HG03520 (cell line): Measurements from ENCODE around the gene VPS51.
"Not testable (repeated sequence)": the region's sequence is repeated elsewhere in the genome, so short reads cannot be mapped to it uniquely, and the experiment has no call there.

Source experiments
- ATAC-seq: cut with Tn5 transposase; IDR thresholded peaks from one replicate; pipeline ENCODE4 v1.9.1; 2021; ENCODE audit warnings: mild to moderate bottlenecking, moderate library complexity; ENCODE audit not compliant: unreplicated experiment

The VPS51 gene

GRCh38 chr11:65132238-65132987, 36.4 kb downstream of the VPS51 start:
- ATAC-seq = no peak

- no peak for ATAC-seq
These were observed 37.1 kb downstream of the VPS51 start for GRCh38 chr11:65132988-65133700.

- no peak for ATAC-seq
These were observed 37.7 kb downstream of the VPS51 start for GRCh38 chr11:65133724-65134123.

- peak; percentile 59 for ATAC-seq
These were observed 38.4 kb downstream of the VPS51 start, which contains the start of gene SYVN1 for GRCh38 chr11:65134240-65134951. Gene SYVN1, minus strand, starts transcription at chr11:65134519. Its CDS starts 918 bp downstream, at chr11:65133601.

- ATAC-seq = peak; percentile 47
These were observed 39.1 kb downstream of the VPS51 start for GRCh38 chr11:65134952-65135632.

- ATAC-seq = no peak
These were observed 39.7 kb downstream of the VPS51 start for GRCh38 chr11:65135633-65136145.

- no peak for ATAC-seq
These were observed 40.6 kb downstream of the VPS51 start for GRCh38 chr11:65136515-65137096.

- ATAC-seq = no peak
These were observed 46.0 kb downstream of the VPS51 start for GRCh38 chr11:65141896-65142494.

- ATAC-seq = no peak
These were observed 51.5 kb downstream of the VPS51 start for GRCh38 chr11:65147352-65148075.

- ATAC-seq = no peak
These were observed 52.6 kb downstream of the VPS51 start for GRCh38 chr11:65148657-65149056.

GRCh38 chr11:65150131-65150508, 54.1 kb downstream of the VPS51 start:
- ATAC-seq = not testable (repeated sequence)

GRCh38 chr11:65150509-65151299, 54.7 kb downstream of the VPS51 start:
- no peak for ATAC-seq

- no peak for ATAC-seq
These were observed 55.4 kb downstream of the VPS51 start for GRCh38 chr11:65151331-65151899.

- no peak for ATAC-seq
These were observed 56.1 kb downstream of the VPS51 start for GRCh38 chr11:65152122-65152521.

GRCh38 chr11:65156256-65156655, 60.2 kb downstream of the VPS51 start:
- ATAC-seq = no peak

- ATAC-seq = no peak
These were observed 60.9 kb downstream of the VPS51 start for GRCh38 chr11:65156926-65157325.

GRCh38 chr11:65157336-65157735, 61.3 kb downstream of the VPS51 start:
- no peak for ATAC-seq

- no peak for ATAC-seq
These were observed 63.0 kb downstream of the VPS51 start for GRCh38 chr11:65159012-65159411.
